K562 (cell line): Measurements from ENCODE around the gene CLK3. TPM values are rescaled to one million over a fixed set of nuclear protein-coding genes. Genes with fewer than 3 reads are reported as not detected.

Experiments
- ATAC-seq: fragments of 200-7000 bp; cut with Tn5 transposase; 3 replicates; pipeline ENCODE4 v1.9.1; 2020; ENCODE audit warnings: moderate library complexity
- BruUV-seq: library from RNA; stranded (reverse); fragments of 400-500 nt; replicated peaks from 2 replicates; lab custom pipeline; 2021; lab: Mats Ljungman, UMichigan
- CTCF ChIA-PET: fragments of 300-600 bp; formaldehyde crosslinking; extraction: SDS; loops from one replicate; lab custom pipeline; 2021; ENCODE audit warnings: low intra/inter-chr PET ratio; lab: Yijun Ruan, JAX
- POLR2A ChIA-PET: fragments of 300-600, 350-650 bp; sonication (Branson Sonifier 250); formaldehyde crosslinking; extraction: SDS; loops from one replicate; lab custom pipeline; 2021; ENCODE audit warnings: antibody characterized with exemption, inconsistent platforms; lab: Yijun Ruan, JAX
- DNase-seq, 4 experiments: peaks; one replicate each; pipeline versions ENCODE4 v3.0.0 to v3.0.0-alpha.2; 2011 to 2018; ENCODE audit warnings: low spot score in 3 of 4, mixed read lengths in 3 of 4; ENCODE audit errors: extremely low read depth in 1 of 4
- FAIRE-seq: peaks from 2 replicates; lab custom pipeline; 2011; peaks lifted over from hg19 to GRCh38; lab: Jason Lieb, UNC
- H2AFZ ChIP-seq: 2 replicates; pipeline ENCODE4 v1.6.0; 2011; ENCODE audit warnings: low read depth, low read length, control low read depth, inconsistent platforms
- H3K27ac ChIP-seq: fragments of 200-600 bp; 3 replicates; pipeline ENCODE4 v1.8.0; 2011; ENCODE audit warnings: low read depth, mild to moderate bottlenecking, control low read depth, inconsistent platforms, low read length, moderate library complexity, mixed read lengths; ENCODE audit errors: extremely low read depth
- H3K27me3 ChIP-seq, 2 experiments: fragments of 300-600 bp in 1 of 2; 2 replicates in 1 of 2; 3 replicates in 1 of 2; pipeline versions ENCODE4 v1.6.0 to v1.8.0; 2011; ENCODE audit warnings: inconsistent platforms in 2 of 2, low read length in 2 of 2, mild to moderate bottlenecking in 1 of 2, mixed read lengths in 1 of 2, moderate library complexity in 1 of 2; ENCODE audit not compliant: control insufficient read depth in 2 of 2, insufficient read depth in 2 of 2
- H3K36me3 ChIP-seq: fragments of 300-600 bp; 3 replicates; pipeline ENCODE4 v1.8.0; 2011; ENCODE audit warnings: mild to moderate bottlenecking, low read length, inconsistent platforms; ENCODE audit not compliant: control insufficient read depth, insufficient read depth
- H3K4me1 ChIP-seq, 2 experiments: fragments of 200-600 bp in 1 of 2; replicated peaks in 1 of 2; 2 replicates in 1 of 2; 3 replicates in 1 of 2; pipeline versions ENCODE4 v1.5.1 to v1.8.0; 2011; ENCODE audit warnings: inconsistent platforms in 2 of 2, low read length in 2 of 2, mild to moderate bottlenecking in 1 of 2, mixed read lengths in 1 of 2, moderate library complexity in 1 of 2; ENCODE audit not compliant: control insufficient read depth in 2 of 2, insufficient read depth in 2 of 2
- H3K4me2 ChIP-seq: 2 replicates; pipeline ENCODE4 v1.6.1; 2011; ENCODE audit warnings: low read length, control low read depth, inconsistent platforms, mixed read lengths; ENCODE audit not compliant: insufficient read depth
- H3K4me3 ChIP-seq: fragments of 200-600 bp; sonication (generic), shearing (Covaris generic); 2 replicates; pipeline ENCODE4 v1.5.1; 2016; ENCODE audit warnings: control low read depth, inconsistent platforms
- H3K79me2 ChIP-seq: fragments of 200-600 bp; 3 replicates; pipeline ENCODE4 v1.8.0; 2011; ENCODE audit warnings: low read length, inconsistent platforms; ENCODE audit not compliant: control insufficient read depth, insufficient read depth
- H3K9ac ChIP-seq, 2 experiments: 2 replicates each; pipeline versions ENCODE4 v1.6.0 to v1.6.1; 2011; ENCODE audit warnings: low read depth in 2 of 2, low read length in 2 of 2, control low read depth in 1 of 2, inconsistent platforms in 1 of 2, mild to moderate bottlenecking in 1 of 2, mixed read lengths in 1 of 2; ENCODE audit not compliant: insufficient read depth in 1 of 2
- H3K9me1 ChIP-seq: one replicate; pipeline ENCODE4 v1.6.0; 2011; ENCODE audit warnings: inconsistent platforms, mild to moderate bottlenecking, low read length, moderate library complexity; ENCODE audit not compliant: control insufficient read depth, insufficient read depth
- H3K9me3 ChIP-seq: replicated peaks from 2 replicates; pipeline ENCODE4 v1.5.1; 2011; ENCODE audit warnings: low read depth, low read length, inconsistent platforms; ENCODE audit not compliant: control insufficient read depth, insufficient read depth
- H4K20me1 ChIP-seq: replicated peaks from 2 replicates; pipeline ENCODE4 v1.6.1; 2011; ENCODE audit warnings: low read length, inconsistent platforms, mixed read lengths; ENCODE audit not compliant: control insufficient read depth, insufficient read depth
- CBFA2T2 ChIP-seq: fragments of 450-650 bp; conservative IDR thresholded peaks from 2 replicates; pipeline ENCODE4 v1.6.1; 2017; ENCODE audit warnings: mild to moderate bottlenecking
- CBFA2T3 ChIP-seq: fragments of 450-650 bp; IDR thresholded peaks from 2 replicates; pipeline ENCODE4 v1.6.1; 2017
- RCOR1 ChIP-seq, 2 experiments: IDR thresholded peaks; 2 replicates each; pipeline ENCODE4 v1.6.1; 2012; ENCODE audit warnings: low read depth in 2 of 2, low read length in 2 of 2, borderline replicate concordance in 1 of 2, improper control_type of control experiment in 1 of 2
- TCF15 ChIP-seq: fragments of 250-450 bp; sonication (Bioruptor Pico); IDR thresholded peaks from 2 replicates; pipeline ENCODE4 v1.8.0; 2022; ENCODE audit warnings: moderate library complexity, mild to moderate bottlenecking, inconsistent platforms
- ZBTB7A ChIP-seq: IDR thresholded peaks from 2 replicates; pipeline ENCODE4 v1.6.1; 2011; ENCODE audit warnings: low read depth, mild to moderate bottlenecking, low read length, moderate library complexity, borderline replicate concordance; ENCODE audit not compliant: control insufficient read depth
- WGBS: fragments of 100-300 bp; shearing (Covaris generic); methylation state at CpG from one replicate; pipeline ENCODE4 v1.1.6; 2016; ENCODE audit warnings: low coverage, mixed read lengths; ENCODE audit not compliant: insufficient coverage; ENCODE audit errors: missing lambda C conversion rate; 5-methylcytosine and 5-hydroxymethylcytosine counted together
- in situ Hi-C: fragments of 300-500 bp; cut with MboI; formaldehyde crosslinking; loops from 4 replicates; pipeline ENCODE4 v1.15.0; 2018; ENCODE audit warnings: inconsistent platforms, mixed read lengths
- intact Hi-C: fragments of 100-400 bp; cut with micrococcal nuclease; formaldehyde crosslinking; loops from 2 replicates; pipeline ENCODE4 v1.14.2; 2022
- polyA plus RNA-seq, 8 experiments: library from polyadenylated mRNA; depleted of rRNA in 4 of 8; stranded (reverse) in 5 of 8; unstranded in 3 of 8; fragments of >200 nt; fragmentation: Nextera tagmentation in 2 of 8; fragmentation: Illumina TruSeq in 1 of 8; extraction: Ambion mirVana in 2 of 8; extraction: Trizol in 1 of 8; gene quantifications; 2 replicates each; pipeline versions ENCODE4 v1.2.1 to v1.2.3, GENCODE V29; 2011 to 2014; ENCODE audit warnings: inconsistent platforms in 1 of 8, missing spikeins in 1 of 8
- total RNA-seq, 7 experiments: library from RNA; depleted of rRNA in 6 of 7; stranded (reverse); fragments of >200 nt in 6 of 7; fragmentation: Illumina TruSeq in 2 of 7; extraction: Trizol in 2 of 7; gene quantifications; 2 replicates each; pipeline versions ENCODE4 v1.2.1 to v1.2.3, GENCODE V29; 2011 to 2021; ENCODE audit warnings: low replicate concordance in 1 of 7

Gene CLK3
- total and polyA plus RNA-seq, 9 of the 15 experiments (the other 6 are each of a cell fraction or from before 2014, with no cell fraction given) = 1.2 to 95.2 (median 51.7) TPM

GRCh38 chr15:74643665-74644204, 28.1 kb downstream of the CLK3 start:
- ChIA-PET POLR2A (no interaction called here), CTCF (interaction anchor here (0.6 kb wide), 1 partner anchor 125 kb away, joined by 3 read pairs; no protein-coding TSS in a partner anchor)
- TF ChIP-seq CBFA2T2 (peak; percentile 24; the same call in 1 of the 2 replicates), CBFA2T3 (peak; percentile 47; the same call in 1 of the 2 replicates), TCF15 (CRISPR knock-in tag) (no peak), RCOR1 (IDR thresholded peaks at IDR 0.05; ENCODE audit: borderline replicate concordance in 1 of 2, low read depth in 2 of 2, low read length in 2 of 2) (0 out of 4 replicates have a peak, but pooled peaks of 1 of the 2 experiments have one; percentile 38), ZBTB7A (no peak)
- peaks cover 10% of the 10 kb centered on the region; the same call in 2 of the 3 replicates for H3K79me2 ChIP-seq
- H2AFZ ChIP-seq = no peak overlapping the region
- H3K9ac ChIP-seq = peak overlapping the region in 1 of 2 experiments; percentile 30; a peak in 2 of 4 replicates
- intact Hi-C loops (loop anchor here (2.0 kb wide), 1 partner anchor 65 kb away; no protein-coding TSS in a partner anchor), in situ Hi-C loops (no loop called here)
- peak overlapping the region; percentile 13; the same call in 1 of the 2 replicates for H3K4me2 ChIP-seq
- FAIRE-seq (peak; percentile 52), ATAC-seq (peak; percentile 73), DNase-seq (peak in 2 of 4 experiments; percentile 23 to 35)
- peaks cover 17% of the 10 kb centered on the region; the same call in 1 of the 2 replicates for H4K20me1 ChIP-seq
- H3K4me3 ChIP-seq = no peak overlapping the region
- no peaks in the 10 kb centered on the region for H3K9me3 ChIP-seq
- peaks cover 23% of the 10 kb centered on the region; the same call in 2 of the 3 replicates for H3K36me3 ChIP-seq
- no peak overlapping the region for H3K27ac ChIP-seq
- no peaks in the 10 kb centered on the region for H3K27me3 ChIP-seq
- BruUV-seq = no TSS peak
- WGBS = 74% methylated on average over 2 of the region's 2 CpGs
- H3K4me1 ChIP-seq = peaks cover 8 to 25% of the 10 kb centered on the region in 2 experiments; a peak in 3 of 5 replicates
- H3K9me1 ChIP-seq = no peaks in the 10 kb centered on the region
